ENCODE data around the gene CLEC2A.

GRCh38 chr12:9922429-9922828, 9.7 kb downstream of the CLEC2A start:
- TF ChIP-seq, protein P1, sequence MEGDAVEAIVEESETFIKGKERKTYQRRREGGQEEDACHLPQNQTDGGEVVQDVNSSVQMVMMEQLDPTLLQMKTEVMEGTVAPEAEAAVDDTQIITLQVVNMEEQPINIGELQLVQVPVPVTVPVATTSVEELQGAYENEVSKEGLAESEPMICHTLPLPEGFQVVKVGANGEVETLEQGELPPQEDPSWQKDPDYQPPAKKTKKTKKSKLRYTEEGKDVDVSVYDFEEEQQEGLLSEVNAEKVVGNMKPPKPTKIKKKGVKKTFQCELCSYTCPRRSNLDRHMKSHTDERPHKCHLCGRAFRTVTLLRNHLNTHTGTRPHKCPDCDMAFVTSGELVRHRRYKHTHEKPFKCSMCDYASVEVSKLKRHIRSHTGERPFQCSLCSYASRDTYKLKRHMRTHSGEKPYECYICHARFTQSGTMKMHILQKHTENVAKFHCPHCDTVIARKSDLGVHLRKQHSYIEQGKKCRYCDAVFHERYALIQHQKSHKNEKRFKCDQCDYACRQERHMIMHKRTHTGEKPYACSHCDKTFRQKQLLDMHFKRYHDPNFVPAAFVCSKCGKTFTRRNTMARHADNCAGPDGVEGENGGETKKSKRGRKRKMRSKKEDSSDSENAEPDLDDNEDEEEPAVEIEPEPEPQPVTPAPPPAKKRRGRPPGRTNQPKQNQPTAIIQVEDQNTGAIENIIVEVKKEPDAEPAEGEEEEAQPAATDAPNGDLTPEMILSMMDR (IDR thresholded peaks at IDR 0.05), result no peak
- no peak for TF ChIP-seq POLR2A (IDR thresholded peaks at IDR 0.05)

All from heart left ventricle (tissue), 13 donors.